Measurements from ENCODE around the gene PHYKPL. TPM values are rescaled to one million over a fixed set of nuclear protein-coding genes. Genes with fewer than 3 reads are reported as not detected.

The PHYKPL gene
- total and polyA plus RNA-seq, 8 donors = 22.9 to 262 (median 44.4) TPM

GRCh38 chr5:178218237-178218776, 14.3 kb downstream of the PHYKPL start:
- TF ChIP-seq POLR2AphosphoS5 (IDR thresholded peaks at IDR 0.05) = no peak
- no peak for TF ChIP-seq EP300 (IDR thresholded peaks at IDR 0.05)
- TF ChIP-seq CTCF (IDR thresholded peaks at IDR 0.05) = no peak
- TF ChIP-seq POLR2A (IDR thresholded peaks at IDR 0.05) = no peak
- H3K4me3 ChIP-seq = no peak overlapping the region
- no peaks in the 10 kb centered on the region for H3K27me3 ChIP-seq
- peaks cover 49 to 91% (median 88%) of the 10 kb centered on the region in 4 donors for H3K36me3 ChIP-seq
- no peak for DNase-seq
- 74 to 88% (median 81%) methylated on average over 5 of the region's 5 CpGs for WGBS, 5 donors
- no peaks in the 10 kb centered on the region for H3K9me3 ChIP-seq
- peaks cover 0 to 41% (median 22%) of the 10 kb centered on the region in 4 donors for H3K4me1 ChIP-seq
- no peak overlapping the region for H3K27ac ChIP-seq
- intact Hi-C loops (cut with DNase I; ENCODE audit: low total_unique reads) = no loop called here

- H3K36me3 ChIP-seq = peaks cover 58 to 91% (median 89%) of the 10 kb centered on the region in 4 donors
- no peaks in the 10 kb centered on the region for H3K9me3 ChIP-seq
- peak overlapping the region in 2 of 5 donors; percentile 20 to 70 for H3K27ac ChIP-seq
- H3K4me3 ChIP-seq = no peak overlapping the region
- H3K27me3 ChIP-seq = no peaks in the 10 kb centered on the region
- H3K4me1 ChIP-seq = peaks cover 4 to 54% (median 33%) of the 10 kb centered on the region in 4 donors
- no peak for DNase-seq
- no peak for TF ChIP-seq POLR2A (IDR thresholded peaks at IDR 0.05)
- no peak for TF ChIP-seq EP300 (IDR thresholded peaks at IDR 0.05)
- no peak for TF ChIP-seq CTCF (IDR thresholded peaks at IDR 0.05)
- no peak for TF ChIP-seq POLR2AphosphoS5 (IDR thresholded peaks at IDR 0.05)
- intact Hi-C loops (cut with DNase I; ENCODE audit: low total_unique reads) = no loop called here
- WGBS, 5 donors = 79 to 97% (median 89%) methylated on average over 3 of the region's 3 CpGs
Measured at GRCh38 chr5:178216779-178217178, 15.8 kb downstream of the PHYKPL start.

- no peak overlapping the region for H3K4me3 ChIP-seq
- H3K4me1 ChIP-seq = peaks cover 4 to 54% (median 33%) of the 10 kb centered on the region in 4 donors
- DNase-seq = no peak
- intact Hi-C loops (cut with DNase I; ENCODE audit: low total_unique reads) = no loop called here
- no peak for TF ChIP-seq POLR2AphosphoS5 (IDR thresholded peaks at IDR 0.05)
- TF ChIP-seq CTCF (IDR thresholded peaks at IDR 0.05) = no peak
- no peak for TF ChIP-seq POLR2A (IDR thresholded peaks at IDR 0.05)
- TF ChIP-seq EP300 (IDR thresholded peaks at IDR 0.05) = no peak
- H3K36me3 ChIP-seq = peaks cover 59 to 92% (median 89%) of the 10 kb centered on the region in 4 donors
- H3K9me3 ChIP-seq = no peaks in the 10 kb centered on the region
- WGBS, 5 donors = 71 to 83% (median 80%) methylated on average over 5 of the region's 5 CpGs
- peak overlapping the region in 2 of 5 donors; percentile 20 to 70 for H3K27ac ChIP-seq
- H3K27me3 ChIP-seq = no peaks in the 10 kb centered on the region
Measured at GRCh38 chr5:178216088-178216534, 16.5 kb downstream of the PHYKPL start.

GRCh38 chr5:178215280-178216002, 17.2 kb downstream of the PHYKPL start:
- Histone ChIP-seq H3K4me3 (no peak overlapping the region), H3K27me3 (no peaks in the 10 kb centered on the region), H3K4me1 (peaks cover 4 to 55% (median 31%) of the 10 kb centered on the region in 4 donors), H3K36me3 (peaks cover 66 to 94% (median 93%) of the 10 kb centered on the region in 4 donors), H3K27ac (peak overlapping the region in 2 of 5 donors; percentile 20 to 70), H3K9me3 (no peaks in the 10 kb centered on the region)
- TF ChIP-seq POLR2AphosphoS5 (IDR thresholded peaks at IDR 0.05) = no peak
- TF ChIP-seq CTCF (IDR thresholded peaks at IDR 0.05) = no peak
- no peak for DNase-seq
- 70 to 75% (median 73%) methylated on average over 10 to 13 of the region's 13 CpGs for WGBS, 5 donors
- intact Hi-C loops (cut with DNase I; ENCODE audit: low total_unique reads) = no loop called here
